ENCODE results near the gene ZNF613.
"Not testable (repeated sequence)": the region's sequence is repeated elsewhere in the genome, so short reads cannot be mapped to it uniquely, and the experiment has no call there.

ZNF613 gene

GRCh38 chr19:51926784-51927741, at the start of gene ZNF613:
Gene ZNF613 (plus strand): TSS chr19:51927472. CDS start chr19:51936221, 8,749 bp downstream.
- DNase-seq (ENCODE audit: low spot score), result peak; percentile 90

DNA sequence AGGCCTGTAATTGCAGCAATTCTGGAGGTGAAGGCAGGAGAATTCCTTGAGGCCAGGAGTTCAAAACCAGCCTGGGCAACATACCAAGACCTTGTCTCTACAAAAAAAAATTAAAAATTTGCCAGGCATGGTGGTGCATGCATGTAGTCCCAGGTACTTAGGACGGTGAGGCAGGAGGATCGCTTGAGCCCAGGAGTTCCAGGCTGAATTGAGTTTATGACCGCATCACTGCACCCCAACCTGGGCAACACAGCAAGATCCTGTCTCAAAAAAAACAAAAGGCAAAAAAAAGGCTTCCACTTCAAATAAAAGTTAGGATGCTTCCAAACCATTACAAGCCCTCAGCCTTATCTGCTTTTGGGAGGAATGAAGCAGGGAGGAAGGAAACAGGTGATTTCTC, 44.8 kb upstream of the ZNF613 start:
- DNase-seq (ENCODE audit: low spot score), result no peak

- no peak for DNase-seq (ENCODE audit: low spot score)
Observed at GRCh38 chr19:51884713-51885112, 42.6 kb upstream of the ZNF613 start.

- DNase-seq (ENCODE audit: low spot score), result peak; percentile 94
Observed at GRCh38 chr19:51887522-51888498, 39.5 kb upstream of the ZNF613 start, which contains the start of gene ZNF577. Gene ZNF577 (minus strand): TSS chr19:51887951. CDS start chr19:51880382, 7,569 bp downstream.

DNA sequence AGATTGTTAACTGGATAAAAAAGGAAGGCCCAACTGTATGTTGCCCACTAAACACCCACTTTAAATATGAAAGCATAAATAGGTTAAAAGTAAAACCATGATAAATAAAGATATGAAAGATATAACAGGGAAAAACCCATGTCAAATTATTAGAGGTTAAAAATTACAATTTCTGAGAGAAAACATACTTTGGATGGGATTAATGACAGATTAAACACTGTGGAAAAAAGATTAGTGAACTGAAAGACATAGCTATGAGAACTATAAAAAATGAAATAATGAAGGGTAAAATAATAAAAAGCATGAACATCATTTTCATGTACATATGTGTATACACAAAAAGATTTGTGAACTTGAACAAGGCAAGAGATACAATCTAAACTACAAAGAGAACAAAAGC, 37.3 kb upstream of the ZNF613 start:
- DNase-seq (ENCODE audit: low spot score), result no peak

DNA sequence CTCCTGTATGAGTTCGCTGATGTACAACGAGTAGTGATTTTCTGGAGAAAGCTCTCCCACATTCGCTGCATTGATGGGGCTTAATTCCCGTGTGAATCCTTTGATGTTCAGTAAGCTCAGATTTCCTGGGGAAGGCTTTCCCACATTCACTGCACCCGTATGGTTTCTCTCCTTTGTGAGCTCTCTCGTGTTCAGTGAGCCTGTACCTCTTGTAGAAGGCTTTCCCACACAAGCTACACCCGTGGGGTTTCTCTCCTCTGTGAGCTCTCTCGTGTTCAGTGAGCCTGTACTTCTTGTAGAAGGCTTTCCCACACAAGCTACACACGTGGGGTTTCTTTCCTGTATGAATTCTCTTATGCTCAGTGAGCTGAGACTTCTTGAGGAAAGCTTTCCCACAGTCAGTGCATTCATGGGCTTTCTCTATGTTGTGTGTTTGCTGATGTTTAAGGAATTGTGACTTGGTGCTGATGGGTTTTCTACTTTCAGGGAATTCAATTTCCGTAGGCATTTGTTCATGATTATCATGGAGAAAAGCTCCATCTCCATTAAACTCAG, 36.0 kb upstream of the ZNF613 start:
- DNase-seq (ENCODE audit: low spot score), result no peak

GRCh38 chr19:51901860-51902259, 25.4 kb upstream of the ZNF613 start:
- no peak for DNase-seq (ENCODE audit: low spot score)

- DNase-seq (ENCODE audit: low spot score), result no peak
Observed at GRCh38 chr19:51903192-51903591, 24.1 kb upstream of the ZNF613 start.

DNA sequence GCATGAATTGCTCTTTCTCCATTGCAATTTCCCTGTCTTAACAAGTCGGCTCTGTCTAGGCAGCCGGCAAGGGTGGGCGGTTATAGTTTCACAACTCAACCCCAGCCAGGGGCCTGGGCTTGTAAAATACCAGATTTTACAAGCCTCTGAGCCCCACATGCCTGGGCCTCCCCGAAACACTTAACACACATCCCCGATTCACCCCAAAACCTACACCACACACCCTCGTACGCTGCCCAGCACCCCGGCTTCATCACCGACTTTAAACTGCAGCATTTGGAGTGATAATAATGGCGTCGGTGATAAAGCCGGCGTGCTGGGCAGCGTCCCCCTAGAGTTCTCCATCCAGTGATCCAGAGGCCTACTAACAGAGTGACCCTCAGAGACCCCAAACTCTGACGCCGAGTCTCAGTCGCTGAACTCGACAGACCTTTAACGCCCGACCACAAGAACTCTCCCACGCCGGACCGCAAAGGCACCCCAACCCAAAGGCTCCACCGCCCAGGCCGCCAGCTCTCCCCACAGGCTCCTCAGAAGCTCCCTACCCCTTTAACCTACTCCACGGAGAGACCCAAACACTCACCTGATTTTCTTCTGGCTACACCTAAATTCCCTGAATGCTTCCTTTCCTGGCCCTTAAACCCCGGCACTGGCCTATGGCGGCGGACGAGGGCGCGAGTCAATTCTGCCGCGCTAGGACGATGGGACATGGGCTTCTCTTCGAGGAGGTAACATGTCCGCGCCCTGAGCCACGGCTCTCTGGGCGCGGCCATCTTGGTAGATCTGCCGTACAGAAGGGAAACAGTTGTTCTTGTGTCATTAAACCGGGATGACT, 22.7 kb upstream of the ZNF613 start, which contains the start of gene ZNF649:
Gene ZNF649, minus strand, starts transcription at position 687 of the 835 bp plus-strand sequence. CDS start 4,910 bp downstream, outside the sequence.
- DNase-seq (ENCODE audit: low spot score), result peak; percentile 94

DNA sequence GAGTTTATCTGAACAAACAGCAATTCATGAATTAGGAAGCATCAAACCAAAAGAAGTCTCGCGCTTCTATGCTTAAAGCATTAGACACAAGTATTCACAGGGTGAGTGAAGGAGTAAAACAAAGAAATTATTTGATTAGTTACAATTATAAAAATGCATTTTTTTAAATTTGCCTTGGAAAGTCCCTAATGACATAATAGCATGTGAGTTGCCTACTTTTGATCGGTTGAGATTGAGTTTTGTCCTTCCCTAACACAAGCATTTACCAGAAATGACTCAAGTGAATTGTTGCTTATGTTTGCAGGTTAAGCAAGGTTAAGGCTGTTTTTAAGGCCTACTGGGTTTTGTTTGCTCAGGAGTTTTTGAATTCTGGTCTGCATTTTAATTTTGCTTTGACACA, 22.1 kb upstream of the ZNF613 start:
- no peak for DNase-seq (ENCODE audit: low spot score)

DNA sequence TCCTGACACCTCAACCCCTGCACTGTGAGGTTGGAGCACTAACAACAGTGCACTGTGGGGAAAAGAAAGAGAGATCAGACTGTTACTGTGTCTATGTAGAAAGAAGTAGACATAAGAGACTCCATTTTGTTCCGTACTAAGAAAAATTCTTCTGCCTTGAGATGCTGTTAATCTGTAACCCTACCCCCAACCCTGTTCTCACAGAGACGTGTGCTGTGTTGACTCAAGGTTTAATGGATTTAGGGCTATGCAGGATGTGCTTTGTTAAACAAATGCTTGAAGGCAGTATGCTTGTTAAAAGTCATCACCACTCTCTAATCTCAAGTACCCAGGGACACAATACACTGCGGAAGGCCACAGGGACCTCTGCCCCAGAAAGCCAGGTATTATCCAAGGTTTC, 21.6 kb upstream of the ZNF613 start:
- not testable (repeated sequence) for DNase-seq (ENCODE audit: low spot score)

- DNase-seq (ENCODE audit: low spot score), result not testable (repeated sequence)
Observed at GRCh38 chr19:51906108-51906507, 21.2 kb upstream of the ZNF613 start.

GRCh38 chr19:51907981-51908380, 19.3 kb upstream of the ZNF613 start:
- DNase-seq (ENCODE audit: low spot score), result not testable (repeated sequence)

- no peak for DNase-seq (ENCODE audit: low spot score)
Observed at GRCh38 chr19:51915324-51915867, 11.9 kb upstream of the ZNF613 start.

- no peak for DNase-seq (ENCODE audit: low spot score)
Observed at GRCh38 chr19:51916167-51916566, 11.1 kb upstream of the ZNF613 start.

DNA sequence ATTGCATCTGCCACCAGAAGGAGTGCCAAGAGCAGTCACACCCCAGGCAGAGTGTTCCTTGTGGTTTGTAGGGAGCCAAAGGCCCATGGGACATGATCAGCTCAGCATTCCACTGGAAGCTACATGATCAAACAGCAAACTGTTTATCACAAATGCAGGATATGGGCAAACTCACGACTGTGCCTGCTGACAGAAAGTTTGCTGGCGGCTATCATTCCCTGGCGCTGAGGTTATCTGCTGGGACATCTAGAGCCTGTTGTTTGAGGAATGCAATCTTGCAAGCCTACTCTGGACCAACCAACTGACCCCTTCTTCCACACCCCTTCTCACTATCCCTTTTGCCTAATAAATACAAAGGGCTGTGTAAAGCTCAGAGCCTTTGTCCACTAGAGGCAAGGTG, 7.7 kb upstream of the ZNF613 start:
- no peak for DNase-seq (ENCODE audit: low spot score)

GRCh38 chr19:51921949-51922348, 5.3 kb upstream of the ZNF613 start:
- DNase-seq (ENCODE audit: low spot score), result no peak

DNA sequence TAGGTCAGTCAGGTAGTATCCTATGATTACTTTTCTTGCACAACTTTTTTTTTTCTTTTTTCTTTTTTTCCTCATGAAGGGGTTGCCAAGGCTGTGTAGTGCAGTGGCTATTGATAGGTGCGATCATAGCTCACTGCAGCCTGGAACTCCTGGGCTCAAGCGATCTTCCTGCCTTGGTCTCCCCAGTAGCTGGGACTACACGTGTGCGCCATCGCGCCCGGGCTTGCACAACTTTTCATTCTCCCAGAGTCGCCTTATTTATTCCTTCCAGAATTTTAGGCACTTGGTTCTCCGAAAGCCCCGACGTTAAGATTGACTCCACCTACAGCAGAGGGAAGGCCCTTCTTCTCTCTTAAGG, 867 bp upstream of the ZNF613 start:
- no peak for DNase-seq (ENCODE audit: low spot score)

DNA sequence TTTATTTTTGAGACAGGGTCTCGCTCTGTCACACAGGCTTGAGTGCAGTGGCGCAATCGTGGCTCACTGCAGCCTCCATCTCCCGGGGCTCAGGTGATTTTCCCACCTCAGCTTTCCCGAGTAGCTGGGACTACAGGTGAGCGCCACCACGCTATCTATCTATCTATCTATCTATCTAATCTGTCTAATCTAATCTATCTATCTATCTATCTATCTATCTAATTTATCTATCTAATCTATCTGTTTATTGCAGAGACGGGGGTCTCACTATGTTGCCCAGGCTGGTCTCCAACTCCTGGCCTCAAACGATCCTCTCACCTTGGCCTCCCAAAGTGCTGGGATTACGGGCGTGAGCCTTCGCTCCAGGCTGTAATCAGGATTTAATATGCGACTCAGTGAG, 587 bp downstream of the ZNF613 start:
- no peak for DNase-seq (ENCODE audit: low spot score)

DNA sequence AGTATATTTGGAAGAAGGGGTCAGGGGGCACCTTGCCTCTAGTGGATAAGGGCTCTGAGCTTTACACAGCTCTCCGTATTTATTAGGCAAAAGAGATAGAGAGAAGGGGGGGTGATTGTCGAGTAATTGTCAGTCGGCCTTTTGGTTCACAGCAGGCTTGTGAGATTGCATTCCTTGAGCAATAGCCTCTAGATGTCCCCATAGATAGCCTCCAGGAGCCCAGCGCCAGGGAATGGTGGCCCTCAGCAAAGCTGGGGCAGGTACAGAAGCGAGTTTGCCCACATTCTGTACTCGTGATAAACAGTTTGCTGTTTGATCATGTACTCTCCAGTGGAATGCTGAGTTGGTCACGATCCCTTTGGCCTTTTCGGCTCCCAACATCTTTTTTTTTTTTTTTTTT, 4.6 kb downstream of the ZNF613 start:
- no peak for DNase-seq (ENCODE audit: low spot score)

- DNase-seq (ENCODE audit: low spot score), result no peak
Observed at GRCh38 chr19:51938936-51939335, 11.7 kb downstream of the ZNF613 start.

Data from AG08395 (cell line).